RWPE2 (cell line): ENCODE data around the gene POU4F3.

Source experiments
- ATAC-seq: fragments of 200-7000 bp; cut with Tn5 transposase; 3 replicates; pipeline ENCODE4 v1.9.1; 2021; ENCODE audit warnings: low read depth
- DNase-seq: peaks from one replicate; pipeline ENCODE4 v3.0.0-alpha.2; 2020; ENCODE audit warnings: low spot score
- H3K27ac ChIP-seq: fragments of 450-650 bp; 2 replicates; pipeline ENCODE4 v1.5.1; 2017; ENCODE audit warnings: mild to moderate bottlenecking; ENCODE audit not compliant: poor library complexity, severe bottlenecking
- H3K27me3 ChIP-seq: fragments of 250-450 bp; sonication (Bioruptor Pico); 2 replicates; pipeline ENCODE4 v1.5.1; 2021; ENCODE audit warnings: mild to moderate bottlenecking, moderate library complexity; ENCODE audit not compliant: insufficient read depth, poor library complexity, severe bottlenecking
- H3K36me3 ChIP-seq: fragments of 250-450 bp; sonication (Bioruptor Pico); 2 replicates; pipeline ENCODE4 v1.5.1; 2020; ENCODE audit warnings: low read depth, mild to moderate bottlenecking, moderate library complexity
- H3K4me1 ChIP-seq: fragments of 250-450 bp; sonication (Bioruptor Pico); 2 replicates; pipeline ENCODE4 v1.5.1; 2021; ENCODE audit warnings: mild to moderate bottlenecking, moderate library complexity; ENCODE audit not compliant: insufficient read depth, poor library complexity, severe bottlenecking
- H3K4me3 ChIP-seq: fragments of 250-450 bp; sonication (Bioruptor Pico); 2 replicates; pipeline ENCODE4 v1.5.1; 2021; ENCODE audit warnings: mild to moderate bottlenecking, moderate library complexity; ENCODE audit not compliant: severe bottlenecking
- H3K9me3 ChIP-seq: fragments of 250-450 bp; sonication (Bioruptor Pico); 2 replicates; pipeline ENCODE4 v1.5.1; 2021; ENCODE audit warnings: mild to moderate bottlenecking, moderate library complexity; ENCODE audit not compliant: severe bottlenecking
- TF ChIP-seq, protein P1 (sequence below): fragments of 450-650 bp; IDR thresholded peaks from one replicate; pipeline ENCODE4 v1.5.1; 2017; ENCODE audit warnings: mild to moderate bottlenecking, moderate library complexity; ENCODE audit not compliant: poor library complexity, severe bottlenecking

POU4F3 gene

DNA sequence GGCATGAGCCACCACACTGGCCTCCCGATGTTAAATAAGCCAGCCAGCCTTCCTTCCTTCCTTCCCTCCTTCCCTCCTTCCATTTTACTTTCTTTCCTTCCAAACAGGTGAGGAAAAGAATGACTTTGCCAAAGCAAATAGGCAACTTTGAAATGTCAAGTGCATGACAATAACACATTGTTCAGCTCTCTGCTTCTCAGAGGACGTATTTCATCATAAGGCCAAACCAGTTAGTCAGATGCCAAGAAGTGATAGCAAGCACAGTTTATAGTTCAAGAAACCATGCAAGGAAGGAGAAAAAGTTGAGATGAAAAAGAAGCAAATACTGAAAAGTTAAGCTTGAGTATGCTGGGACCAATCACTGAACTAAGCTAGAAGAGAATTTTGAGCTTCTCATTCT lies 29.5 kb downstream of the POU4F3 start:
- ATAC-seq: no peak
- no peak overlapping the region for H3K4me3 ChIP-seq
- TF ChIP-seq, protein P1, sequence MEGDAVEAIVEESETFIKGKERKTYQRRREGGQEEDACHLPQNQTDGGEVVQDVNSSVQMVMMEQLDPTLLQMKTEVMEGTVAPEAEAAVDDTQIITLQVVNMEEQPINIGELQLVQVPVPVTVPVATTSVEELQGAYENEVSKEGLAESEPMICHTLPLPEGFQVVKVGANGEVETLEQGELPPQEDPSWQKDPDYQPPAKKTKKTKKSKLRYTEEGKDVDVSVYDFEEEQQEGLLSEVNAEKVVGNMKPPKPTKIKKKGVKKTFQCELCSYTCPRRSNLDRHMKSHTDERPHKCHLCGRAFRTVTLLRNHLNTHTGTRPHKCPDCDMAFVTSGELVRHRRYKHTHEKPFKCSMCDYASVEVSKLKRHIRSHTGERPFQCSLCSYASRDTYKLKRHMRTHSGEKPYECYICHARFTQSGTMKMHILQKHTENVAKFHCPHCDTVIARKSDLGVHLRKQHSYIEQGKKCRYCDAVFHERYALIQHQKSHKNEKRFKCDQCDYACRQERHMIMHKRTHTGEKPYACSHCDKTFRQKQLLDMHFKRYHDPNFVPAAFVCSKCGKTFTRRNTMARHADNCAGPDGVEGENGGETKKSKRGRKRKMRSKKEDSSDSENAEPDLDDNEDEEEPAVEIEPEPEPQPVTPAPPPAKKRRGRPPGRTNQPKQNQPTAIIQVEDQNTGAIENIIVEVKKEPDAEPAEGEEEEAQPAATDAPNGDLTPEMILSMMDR: no peak
- H3K4me1 ChIP-seq: no peaks in the 10 kb centered on the region
- H3K27ac ChIP-seq: no peak overlapping the region
- no peaks in the 10 kb centered on the region for H3K9me3 ChIP-seq
- H3K36me3 ChIP-seq: no peaks in the 10 kb centered on the region
- H3K27me3 ChIP-seq: peaks cover 6% of the 10 kb centered on the region
- DNase-seq: no peak

DNA sequence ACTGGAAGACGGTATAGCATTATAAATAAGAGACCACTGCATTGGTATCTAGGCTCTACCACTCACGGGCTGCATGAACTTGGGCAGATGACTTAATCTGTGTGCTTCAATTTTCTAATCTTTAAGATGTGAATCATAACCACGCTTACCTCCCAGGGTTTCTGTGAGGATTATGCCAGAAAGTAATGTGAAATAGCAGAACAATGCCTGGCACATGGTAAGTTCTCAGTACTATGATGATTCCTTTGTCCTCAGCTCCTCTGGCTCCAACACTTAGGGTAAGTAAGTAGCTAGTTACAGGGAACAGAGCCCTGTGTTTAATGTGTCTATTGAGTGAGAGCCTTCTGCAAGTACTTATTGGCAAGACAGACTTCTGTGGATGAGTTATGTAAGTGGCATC lies 31.1 kb downstream of the POU4F3 start:
- ATAC-seq (no peak), DNase-seq (no peak)
- no peaks in the 10 kb centered on the region for H3K9me3 ChIP-seq
- peaks cover 6% of the 10 kb centered on the region for H3K27me3 ChIP-seq
- no peaks in the 10 kb centered on the region for H3K4me1 ChIP-seq
- H3K4me3 ChIP-seq: no peak overlapping the region
- TF ChIP-seq, protein P1: no peak
- no peaks in the 10 kb centered on the region for H3K36me3 ChIP-seq
- no peak overlapping the region for H3K27ac ChIP-seq

DNA sequence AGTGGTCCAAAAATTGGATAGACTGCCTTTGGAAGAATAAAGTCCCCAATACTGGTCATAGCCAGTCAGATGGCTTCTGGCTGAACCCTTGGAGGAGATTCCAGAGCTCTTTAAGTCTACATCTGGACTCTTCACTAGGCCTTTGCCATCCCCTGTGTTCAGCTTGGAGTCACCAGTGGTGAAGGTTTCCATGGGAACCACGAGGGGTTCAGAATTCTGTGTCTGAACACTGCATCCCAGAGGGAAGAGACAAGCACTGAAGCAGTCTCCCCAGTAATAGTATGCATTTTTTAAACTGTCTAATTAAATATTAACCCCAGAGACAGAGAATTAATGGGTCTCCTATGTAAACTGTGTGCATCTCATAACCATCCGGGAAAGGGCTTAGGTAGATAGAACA lies 38.2 kb downstream of the POU4F3 start:
- H3K27ac ChIP-seq: no peak overlapping the region
- no peak for ATAC-seq
- peaks cover 12% of the 10 kb centered on the region for H3K27me3 ChIP-seq
- H3K36me3 ChIP-seq: no peaks in the 10 kb centered on the region
- DNase-seq: no peak
- H3K4me1 ChIP-seq: no peaks in the 10 kb centered on the region
- TF ChIP-seq, protein P1: no peak
- H3K4me3 ChIP-seq: no peak overlapping the region
- H3K9me3 ChIP-seq: no peaks in the 10 kb centered on the region

DNA sequence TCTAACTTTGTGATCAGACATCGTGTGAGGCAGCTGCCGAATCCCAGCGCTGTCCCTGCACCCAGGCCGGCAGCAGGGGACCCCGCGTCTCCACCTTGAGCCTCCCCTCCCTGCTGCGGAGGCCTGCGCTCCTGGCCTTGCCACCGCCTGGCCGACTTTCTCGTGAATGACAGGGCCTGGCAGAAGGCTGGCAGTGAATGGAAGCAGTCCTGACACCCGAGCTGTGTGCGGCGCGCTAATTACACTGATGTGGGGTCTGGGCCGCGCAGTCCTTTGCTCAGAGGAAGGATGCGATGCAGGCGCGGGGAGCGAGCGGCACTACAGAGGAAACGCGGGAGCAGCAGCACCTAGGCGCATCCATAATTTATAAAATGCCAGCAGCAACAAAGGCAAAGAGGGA lies 40.3 kb downstream of the POU4F3 start:
- DNase-seq: no peak
- Histone ChIP-seq H3K9me3 (no peaks in the 10 kb centered on the region), H3K27ac (no peak overlapping the region), H3K27me3 (peaks cover 12% of the 10 kb centered on the region), H3K36me3 (no peaks in the 10 kb centered on the region), H3K4me3 (no peak overlapping the region), H3K4me1 (no peaks in the 10 kb centered on the region)
- TF ChIP-seq, protein P1: no peak
- no peak for ATAC-seq

DNA sequence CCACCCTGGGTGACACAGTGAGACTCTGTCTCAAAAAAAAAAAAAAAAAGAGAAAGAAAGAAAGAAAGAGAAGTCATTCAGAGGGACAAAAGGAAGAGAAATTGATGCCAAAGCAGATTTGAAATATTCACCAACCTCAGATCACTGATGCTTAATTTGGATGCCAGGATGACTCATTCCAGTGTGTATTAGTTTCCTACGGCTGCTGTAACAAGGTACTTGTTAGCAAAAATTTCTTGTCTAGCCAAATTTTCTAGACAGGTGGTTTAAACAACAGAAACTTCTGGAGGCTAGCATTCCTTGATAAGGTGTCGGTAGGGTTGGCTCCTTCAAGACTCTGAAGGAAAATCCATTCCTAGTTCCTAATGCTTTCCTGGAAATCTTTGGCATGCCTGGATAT lies 42.1 kb downstream of the POU4F3 start:
- no peaks in the 10 kb centered on the region for H3K9me3 ChIP-seq
- H3K4me1 ChIP-seq: no peaks in the 10 kb centered on the region
- H3K36me3 ChIP-seq: no peaks in the 10 kb centered on the region
- peaks cover 12% of the 10 kb centered on the region for H3K27me3 ChIP-seq
- no peak for ATAC-seq
- no peak overlapping the region for H3K4me3 ChIP-seq
- no peak for DNase-seq
- TF ChIP-seq, protein P1: no peak
- H3K27ac ChIP-seq: no peak overlapping the region
